Measurements from ENCODE around the gene SETDB1. TPM values are rescaled to one million over a fixed set of nuclear protein-coding genes. Genes with fewer than 3 reads are reported as not detected.
A peak's percentile ranks its signal among the peaks of the same experiment; 100 is the strongest.

Gene SETDB1
- total and polyA plus RNA-seq, 2 of the 13 experiments (the other 11 are each of a cell fraction or from before 2014, with no cell fraction given), result 33.1 to 34.6 TPM

- TF ChIP-seq, protein P1, sequence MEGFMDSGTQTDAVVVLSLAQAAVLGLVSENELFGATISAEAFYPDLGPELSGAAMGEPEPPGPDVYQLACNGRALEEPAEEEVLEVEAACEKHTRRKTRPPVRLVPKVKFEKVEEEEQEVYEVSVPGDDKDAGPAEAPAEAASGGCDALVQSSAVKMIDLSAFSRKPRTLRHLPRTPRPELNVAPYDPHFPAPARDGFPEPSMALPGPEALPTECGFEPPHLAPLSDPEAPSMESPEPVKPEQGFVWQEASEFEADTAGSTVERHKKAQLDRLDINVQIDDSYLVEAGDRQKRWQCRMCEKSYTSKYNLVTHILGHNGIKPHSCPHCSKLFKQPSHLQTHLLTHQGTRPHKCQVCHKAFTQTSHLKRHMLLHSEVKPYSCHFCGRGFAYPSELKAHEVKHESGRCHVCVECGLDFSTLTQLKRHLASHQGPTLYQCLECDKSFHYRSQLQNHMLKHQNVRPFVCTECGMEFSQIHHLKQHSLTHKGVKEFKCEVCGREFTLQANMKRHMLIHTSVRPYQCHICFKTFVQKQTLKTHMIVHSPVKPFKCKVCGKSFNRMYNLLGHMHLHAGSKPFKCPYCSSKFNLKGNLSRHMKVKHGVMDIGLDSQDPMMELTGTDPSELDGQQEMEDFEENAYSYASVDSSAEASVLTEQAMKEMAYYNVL (CRISPR knock-in tag; IDR thresholded peaks at IDR 0.05; ENCODE audit: borderline replicate concordance), result no peak; the same call in 1 of the 2 replicates
- 0 out of 2 replicates have a peak, but pooled peaks have one; percentile 53 for TF ChIP-seq DZIP1 (CRISPR knock-in tag; IDR thresholded peaks at IDR 0.05)
- TF ChIP-seq GATAD2A (CRISPR knock-in tag; IDR thresholded peaks at IDR 0.05), result 0 out of 2 replicates have a peak, but pooled peaks have one; percentile 19
- TF ChIP-seq CEBPG (CRISPR knock-in tag; IDR thresholded peaks at IDR 0.05), result 0 out of 2 replicates have a peak, but pooled peaks have one; percentile 3
- 0 out of 2 replicates have a peak, but pooled peaks have one; percentile 40 for TF ChIP-seq NAIF1 (CRISPR knock-in tag; IDR thresholded peaks at IDR 0.05; ENCODE audit: borderline replicate concordance)
- TF ChIP-seq SALL1 (CRISPR knock-in tag; IDR thresholded peaks at IDR 0.05), result peak; percentile 24; the same call in 1 of the 2 replicates
- no peak for TF ChIP-seq AKAP8 (CRISPR knock-in tag; IDR thresholded peaks at IDR 0.05)
- TF ChIP-seq, protein P2, sequence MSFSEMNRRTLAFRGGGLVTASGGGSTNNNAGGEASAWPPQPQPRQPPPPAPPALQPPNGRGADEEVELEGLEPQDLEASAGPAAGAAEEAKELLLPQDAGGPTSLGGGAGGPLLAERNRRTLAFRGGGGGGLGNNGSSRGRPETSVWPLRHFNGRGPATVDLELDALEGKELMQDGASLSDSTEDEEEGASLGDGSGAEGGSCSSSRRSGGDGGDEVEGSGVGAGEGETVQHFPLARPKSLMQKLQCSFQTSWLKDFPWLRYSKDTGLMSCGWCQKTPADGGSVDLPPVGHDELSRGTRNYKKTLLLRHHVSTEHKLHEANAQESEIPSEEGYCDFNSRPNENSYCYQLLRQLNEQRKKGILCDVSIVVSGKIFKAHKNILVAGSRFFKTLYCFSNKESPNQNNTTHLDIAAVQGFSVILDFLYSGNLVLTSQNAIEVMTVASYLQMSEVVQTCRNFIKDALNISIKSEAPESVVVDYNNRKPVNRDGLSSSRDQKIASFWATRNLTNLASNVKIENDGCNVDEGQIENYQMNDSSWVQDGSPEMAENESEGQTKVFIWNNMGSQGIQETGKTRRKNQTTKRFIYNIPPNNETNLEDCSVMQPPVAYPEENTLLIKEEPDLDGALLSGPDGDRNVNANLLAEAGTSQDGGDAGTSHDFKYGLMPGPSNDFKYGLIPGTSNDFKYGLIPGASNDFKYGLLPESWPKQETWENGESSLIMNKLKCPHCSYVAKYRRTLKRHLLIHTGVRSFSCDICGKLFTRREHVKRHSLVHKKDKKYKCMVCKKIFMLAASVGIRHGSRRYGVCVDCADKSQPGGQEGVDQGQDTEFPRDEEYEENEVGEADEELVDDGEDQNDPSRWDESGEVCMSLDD (CRISPR knock-in tag; IDR thresholded peaks at IDR 0.05; ENCODE audit: borderline replicate concordance), result peak; percentile 82
- TF ChIP-seq CTCF (CRISPR knock-in tag; IDR thresholded peaks at IDR 0.05), result no peak
- peak; percentile 66; the same call in 1 of the 2 replicates for TF ChIP-seq ZNF703 (CRISPR knock-in tag; IDR thresholded peaks at IDR 0.05; ENCODE audit: borderline replicate concordance)
- peak; percentile 15; the same call in 1 of the 2 replicates for TF ChIP-seq ZNF441 (CRISPR knock-in tag; IDR thresholded peaks at IDR 0.05; ENCODE audit: borderline replicate concordance)
- TF ChIP-seq NRL (CRISPR knock-in tag; IDR thresholded peaks at IDR 0.05; ENCODE audit: borderline replicate concordance), result peak; percentile 80
- TF ChIP-seq ADNP (CRISPR knock-in tag; IDR thresholded peaks at IDR 0.05), result no peak
- TF ChIP-seq ERF (CRISPR knock-in tag; IDR thresholded peaks at IDR 0.05), result peak; percentile 32; the same call in 1 of the 2 replicates
- 0 out of 2 replicates have a peak, but pooled peaks have one; percentile 51 for TF ChIP-seq HOXA9 (CRISPR knock-in tag; IDR thresholded peaks at IDR 0.05; ENCODE audit: borderline replicate concordance)
- TF ChIP-seq ASH2L (IDR thresholded peaks at IDR 0.05; ENCODE audit: insufficient read length, low read depth, low read length), result peak; percentile 92
- TF ChIP-seq THRA (CRISPR knock-in tag; IDR thresholded peaks at IDR 0.05; ENCODE audit: borderline replicate concordance), result peak; percentile 11; the same call in 1 of the 2 replicates
Measured at GRCh38 chr1:150971583-150972416, 45.6 kb downstream of the SETDB1 start (continued).
